ENCODE measurements around the gene UBQLN3.

UBQLN3 gene

DNA sequence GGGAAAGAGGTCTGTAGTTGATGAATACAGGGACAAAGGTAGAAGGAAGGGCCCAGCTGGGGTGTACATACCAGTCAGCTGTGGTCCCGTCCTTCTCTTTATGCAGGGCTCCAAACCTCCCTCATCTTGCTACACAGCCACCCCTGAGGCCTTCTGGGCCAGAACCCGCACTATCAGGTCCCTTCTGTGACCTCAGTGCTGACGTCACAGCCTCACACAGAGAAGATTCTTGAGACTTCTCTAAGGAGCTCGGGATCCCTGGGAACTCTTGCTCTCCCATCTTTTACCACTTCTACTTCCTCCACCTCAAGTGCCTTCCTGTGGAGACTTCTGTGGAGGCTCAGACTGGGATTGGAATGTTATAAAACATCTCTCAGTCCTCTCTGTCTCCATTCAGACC lies at the start of gene UBQLN3:
TSS of gene UBQLN3 (minus strand) at position 155 of the 400 bp plus-strand sequence. CDS start 399 bp downstream, outside the sequence.
- no peak for DNase-seq

GRCh38 chr11:5557751-5558150 lies 48.0 kb upstream of the UBQLN3 start:
- no peak for DNase-seq

GRCh38 chr11:5556596-5557188 lies 46.9 kb upstream of the UBQLN3 start:
- no peak for DNase-seq

GRCh38 chr11:5553343-5553742 lies 43.6 kb upstream of the UBQLN3 start:
- no peak for DNase-seq

- DNase-seq = no peak
These were observed 40.8 kb upstream of the UBQLN3 start for GRCh38 chr11:5550440-5551095.

GRCh38 chr11:5548440-5548839 lies 38.7 kb upstream of the UBQLN3 start, which contains the start of gene OR52H1:
Gene OR52H1 (minus strand): TSS chr11:5548540. CDS start chr11:5545505, 3,035 bp downstream.
- DNase-seq = no peak

DNA sequence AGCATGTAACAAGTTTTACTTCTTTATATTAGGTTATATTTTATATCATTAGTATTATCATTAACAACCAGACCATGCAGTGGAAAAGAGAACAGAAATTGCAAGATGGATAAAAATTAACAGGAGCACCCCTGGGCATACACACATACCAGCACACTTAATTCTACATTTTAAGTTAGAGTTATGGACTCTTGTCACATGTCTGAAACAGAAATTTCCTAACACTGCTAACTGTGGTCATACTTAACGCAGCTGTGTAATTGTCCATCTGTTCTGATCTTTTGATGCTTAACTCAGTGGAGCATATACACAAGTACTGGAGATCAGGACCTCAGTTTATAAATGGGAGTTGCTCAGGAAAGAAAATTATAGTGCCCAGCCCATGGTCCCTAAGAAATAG lies 38.2 kb upstream of the UBQLN3 start:
- DNase-seq = no peak

DNA sequence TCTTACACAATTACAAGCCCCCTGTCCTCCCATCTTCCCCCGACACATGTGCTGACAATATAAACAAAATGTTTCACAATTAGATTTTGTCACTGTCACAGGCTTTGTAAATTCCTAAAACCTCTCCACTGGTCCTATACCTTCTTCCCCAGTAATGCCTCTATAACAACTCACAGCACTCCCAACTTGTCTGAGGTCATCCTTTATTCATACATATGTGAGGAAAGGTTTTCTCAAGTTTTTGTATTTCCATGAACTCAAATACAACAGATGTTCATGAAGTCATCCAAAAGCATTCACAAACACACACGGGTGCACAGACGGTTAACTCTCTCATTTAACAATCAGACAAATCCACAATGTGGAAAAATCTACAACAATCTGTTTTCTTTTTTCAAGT lies 36.7 kb upstream of the UBQLN3 start:
- DNase-seq = no peak

DNA sequence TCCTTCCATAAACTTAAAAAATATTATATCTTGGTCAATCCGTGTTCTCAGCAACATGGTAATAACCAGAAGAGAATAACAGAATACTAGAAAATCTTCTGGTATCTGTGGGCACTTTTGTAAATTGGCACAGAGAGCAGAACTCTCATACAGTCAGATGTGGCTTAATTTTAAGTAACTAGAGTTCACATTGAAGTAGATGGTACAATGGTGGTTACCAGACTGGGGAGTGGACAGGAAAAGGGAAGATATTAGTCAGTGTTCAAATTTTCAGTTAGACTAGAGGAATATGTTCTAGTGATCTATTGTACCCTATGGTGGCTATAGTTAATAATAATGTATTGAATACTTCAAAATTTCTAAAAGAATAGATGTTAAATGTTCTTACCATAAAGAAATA lies 31.7 kb upstream of the UBQLN3 start:
- DNase-seq = no peak

- no peak for DNase-seq
These were observed 26.7 kb upstream of the UBQLN3 start for GRCh38 chr11:5536482-5536881.

DNA sequence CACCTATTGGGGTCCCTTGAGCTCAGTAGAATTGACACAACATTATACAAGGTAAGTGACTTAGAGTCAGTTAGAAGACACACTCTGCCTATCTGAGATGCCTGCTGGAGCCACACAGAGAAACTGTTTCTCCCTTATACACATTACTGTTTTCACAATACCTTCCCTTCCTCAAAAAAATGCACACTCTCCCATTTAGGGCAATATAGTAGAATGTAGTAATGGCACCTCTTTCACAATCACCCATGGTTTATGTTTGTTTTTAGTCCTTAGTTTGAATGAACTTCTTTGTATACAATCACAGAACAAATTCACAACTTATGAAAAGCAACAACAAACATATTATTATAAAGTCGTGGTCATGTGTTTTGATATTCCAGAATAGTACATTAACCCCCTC lies 24.3 kb upstream of the UBQLN3 start:
- DNase-seq = no peak

DNA sequence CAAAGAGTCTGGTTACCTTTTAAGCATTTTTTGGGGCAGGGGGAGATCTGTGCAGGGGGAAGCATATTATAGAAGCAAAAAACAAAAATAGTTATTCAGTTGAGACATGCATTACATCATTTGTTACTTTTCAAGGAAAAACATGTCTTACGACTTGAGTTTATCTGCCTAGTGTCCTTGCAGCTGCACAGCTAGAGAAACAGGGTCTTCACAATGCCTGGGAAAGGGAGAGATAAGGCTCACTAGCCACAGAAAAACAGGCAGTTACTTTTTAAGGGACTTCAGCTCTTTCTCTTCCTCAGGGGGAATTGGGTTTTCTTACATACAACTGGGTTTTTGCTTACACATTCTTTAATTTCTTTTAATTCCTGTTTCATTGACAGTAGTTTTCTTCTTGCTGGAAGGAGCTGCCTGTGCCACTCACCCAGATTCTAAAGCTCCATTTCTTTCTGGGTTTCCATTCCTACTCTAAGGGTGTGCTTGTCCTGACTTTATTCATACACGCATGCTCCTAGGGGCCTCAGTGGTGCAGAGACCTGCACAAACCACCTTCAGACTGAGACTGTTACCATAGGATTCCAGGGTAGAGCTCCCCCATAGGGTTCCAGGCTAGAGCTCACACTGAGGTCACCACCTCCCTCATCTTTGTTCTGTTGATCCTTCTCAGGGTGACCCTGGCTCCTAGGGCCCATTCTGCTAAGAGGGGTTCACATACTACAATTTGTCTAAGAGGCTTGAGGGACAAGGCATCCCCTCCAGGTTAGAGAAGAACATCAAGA lies 21.5 kb upstream of the UBQLN3 start:
- DNase-seq = no peak

DNA sequence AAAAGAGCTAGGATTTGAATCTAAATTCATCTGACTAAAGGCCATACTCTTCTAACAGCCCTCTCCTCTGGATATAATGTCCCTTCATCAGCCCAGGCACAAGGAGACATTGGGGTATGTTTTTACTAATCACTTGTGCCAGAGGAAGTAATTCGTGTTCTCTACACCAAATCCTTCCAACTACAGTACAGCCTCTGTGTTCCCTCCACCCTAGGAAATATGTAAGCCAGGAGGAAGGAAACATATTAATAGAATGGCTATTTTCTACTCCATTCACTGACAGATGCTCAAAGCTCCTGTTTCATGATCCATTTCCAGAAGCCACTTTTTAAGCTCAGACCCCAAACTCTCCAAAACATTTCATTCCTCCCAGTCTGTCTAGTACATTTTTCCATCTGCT lies 18.7 kb upstream of the UBQLN3 start:
- no peak for DNase-seq

DNA sequence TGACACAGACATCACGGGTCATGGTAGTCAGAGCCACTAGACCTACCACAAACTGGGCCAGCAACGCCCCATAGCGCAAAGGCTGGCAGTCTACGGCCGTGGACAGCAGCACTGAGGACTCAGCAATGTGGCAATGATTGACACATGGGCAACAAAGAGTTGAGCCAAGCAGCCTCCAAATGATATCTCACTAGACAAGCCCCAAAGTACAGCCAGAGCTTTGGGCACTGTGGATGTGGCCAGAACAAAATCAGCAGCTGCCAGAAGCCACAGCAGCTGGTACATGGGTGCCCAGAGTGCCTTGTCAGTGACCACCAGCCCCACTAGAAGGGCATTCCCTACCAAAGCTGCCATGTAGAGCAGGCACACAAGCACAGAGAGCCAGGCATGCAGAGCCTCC lies 18.0 kb upstream of the UBQLN3 start:
- DNase-seq = no peak

- no peak for DNase-seq
These were observed 15.0 kb upstream of the UBQLN3 start for GRCh38 chr11:5524756-5525155.

GRCh38 chr11:5522308-5522707 lies 12.6 kb upstream of the UBQLN3 start:
- no peak for DNase-seq

GRCh38 chr11:5521540-5521939 lies 11.8 kb upstream of the UBQLN3 start:
- no peak for DNase-seq

DNA sequence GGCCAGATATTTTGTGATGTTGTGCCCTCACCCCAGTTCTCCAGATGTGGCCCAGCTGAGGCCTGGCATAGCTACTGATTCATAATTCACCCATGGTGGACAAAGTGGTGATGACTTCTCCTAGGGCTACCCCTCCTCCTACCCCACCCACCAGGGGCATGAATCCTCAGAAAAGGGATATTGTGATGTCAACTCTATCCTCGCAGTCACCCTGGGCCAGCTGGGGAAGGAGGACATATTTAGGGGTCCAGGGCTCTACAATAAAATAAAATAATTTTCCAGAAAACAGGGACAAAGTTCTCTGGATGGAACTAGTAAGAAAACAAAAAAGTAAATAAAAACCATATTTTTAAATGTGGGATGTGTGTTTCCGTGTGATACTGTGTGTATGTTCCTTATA lies 6.8 kb upstream of the UBQLN3 start, which contains the start of gene UBQLNL:
TSS of gene UBQLNL (minus strand) at position 101 of the 400 bp plus-strand sequence. CDS start 258 bp downstream, outside the sequence.
- DNase-seq = no peak

GRCh38 chr11:5514841-5515240 lies 5.1 kb upstream of the UBQLN3 start:
- DNase-seq = no peak

DNA sequence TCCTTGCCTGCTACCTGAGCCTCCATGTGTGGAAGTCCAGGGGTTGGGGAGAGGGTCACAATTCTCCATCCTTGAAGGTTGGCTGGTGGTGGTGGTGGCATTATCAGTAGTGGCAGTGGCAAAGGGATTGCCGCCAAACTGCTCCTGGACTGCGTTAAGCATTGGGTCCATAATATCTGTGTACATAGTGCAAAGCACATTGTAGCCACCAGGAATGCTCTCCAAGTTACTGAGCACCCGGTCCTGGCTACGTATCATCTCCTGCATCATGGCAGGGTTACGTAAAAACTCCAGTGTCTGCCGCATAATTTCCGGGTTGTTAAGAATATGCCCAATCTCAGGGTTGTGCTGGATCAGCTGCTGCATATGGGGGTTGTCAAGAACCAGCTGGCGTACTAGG lies 1.2 kb downstream of the UBQLN3 start:
- no peak for DNase-seq

DNA sequence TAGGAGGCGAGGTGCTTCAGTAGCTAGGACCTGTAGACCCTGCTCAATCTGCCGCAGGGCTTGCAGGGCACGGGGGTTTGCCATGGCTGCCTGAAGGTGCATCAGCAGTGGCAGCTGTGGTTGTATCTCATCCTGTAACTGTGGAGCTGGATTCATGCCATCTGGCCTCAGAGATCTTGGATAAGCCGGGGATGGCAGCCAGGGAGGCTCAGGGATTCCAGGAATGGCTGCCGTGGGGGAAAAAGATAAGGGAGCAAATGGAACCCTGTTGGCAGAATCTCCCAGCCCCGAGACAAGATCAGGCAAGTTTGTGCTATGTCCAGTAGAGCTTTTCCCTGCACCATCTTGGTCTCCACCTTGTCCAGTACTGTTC lies 1.8 kb downstream of the UBQLN3 start:
- DNase-seq = no peak

DNA sequence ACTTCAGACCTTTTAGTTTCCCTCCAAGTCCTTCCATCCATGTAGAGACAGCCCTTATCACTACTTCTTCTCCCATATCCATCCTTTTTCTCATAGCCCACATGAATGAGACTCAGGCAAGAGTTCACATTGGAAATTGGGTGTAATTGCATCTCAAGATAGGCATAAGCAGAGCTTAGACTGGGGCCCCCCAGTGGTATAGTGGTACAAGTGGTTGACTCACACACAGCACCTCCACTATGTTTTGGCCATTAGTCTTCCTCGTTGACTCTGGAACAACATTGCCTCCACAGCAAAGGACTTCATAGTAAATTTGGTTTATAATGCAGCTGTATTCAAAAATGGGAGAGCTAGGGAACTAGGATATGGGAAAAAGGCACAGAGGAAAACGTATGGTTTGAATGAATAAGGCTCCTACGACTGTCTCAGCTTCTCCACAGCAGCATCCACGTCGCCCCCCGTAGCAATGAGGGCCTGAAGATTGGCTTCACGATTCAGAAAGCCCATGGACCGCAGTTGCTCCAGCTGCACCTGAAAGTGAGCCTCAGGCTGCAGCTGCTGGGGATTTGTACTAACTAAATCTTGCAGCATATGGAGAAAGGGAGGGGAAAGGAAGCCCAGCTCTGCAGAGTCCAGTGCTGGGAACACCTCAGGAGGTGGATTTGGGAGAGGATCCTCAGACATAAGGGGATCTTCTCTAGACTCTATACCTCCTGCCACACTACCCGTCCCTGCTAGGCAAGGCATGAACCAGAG lies 2.4 kb downstream of the UBQLN3 start:
- DNase-seq = no peak

DNA sequence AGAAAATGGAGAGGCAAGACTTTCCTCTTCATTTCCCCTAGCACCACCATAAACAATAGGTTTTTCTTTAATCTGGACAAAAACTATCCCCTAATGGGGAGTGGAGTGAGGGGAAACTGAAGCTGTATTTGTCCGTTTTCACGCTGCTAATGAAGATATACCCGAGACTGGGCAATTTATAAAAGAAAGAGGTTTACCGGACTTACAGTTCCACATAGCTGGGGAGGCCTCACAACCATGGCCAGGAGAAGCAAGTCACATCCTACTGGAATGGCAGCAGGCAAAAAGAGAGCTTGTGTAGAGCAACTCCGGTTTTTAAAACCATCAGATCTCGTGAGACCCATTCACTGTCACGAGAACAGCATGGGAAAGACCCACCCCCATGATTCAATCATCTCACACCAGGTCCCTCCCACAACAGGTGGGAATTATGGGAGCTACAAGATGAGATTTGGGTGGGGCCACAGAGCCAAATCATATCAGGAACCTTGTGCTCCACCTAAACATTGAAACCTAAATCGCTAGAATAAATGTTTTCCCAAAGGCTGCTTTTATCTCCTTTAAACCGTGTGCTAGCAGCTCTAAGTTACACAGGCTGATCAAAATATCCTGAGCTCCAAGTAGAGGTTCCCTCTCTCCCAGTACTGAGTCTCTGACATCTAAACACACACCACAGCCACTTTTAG lies 4.3 kb downstream of the UBQLN3 start:
- DNase-seq = no peak

All from NCI-H1105 (cell line).